Measurements from ENCODE around the gene TMC1. TPM values are rescaled to one million over a fixed set of nuclear protein-coding genes. Genes with fewer than 3 reads are reported as not detected.
"Not testable (repeated sequence)": the region's sequence is repeated elsewhere in the genome, so short reads cannot be mapped to it uniquely, and the experiment has no call there.

TMC1 gene
- 0.25 and 0.26 TPM in 2 replicates for total RNA-seq

- DNase-seq (ENCODE audit: low read depth in 2 of 2) = not testable (repeated sequence)
These were observed at the start of gene TMC1 for GRCh38 chr9:72521416-72521815. Gene TMC1 (plus strand): TSS chr9:72521608. CDS start chr9:72648649, 127,041 bp downstream.

- peak in 1 of 2 donors; percentile 74 for DNase-seq (ENCODE audit: low read depth in 2 of 2)
These were observed 47.7 kb upstream of the TMC1 start for GRCh38 chr9:72473474-72474261.

- no peak for DNase-seq (ENCODE audit: low read depth in 2 of 2)
These were observed 46.7 kb upstream of the TMC1 start for GRCh38 chr9:72474676-72475075.

GRCh38 chr9:72476100-72476499 is 45.3 kb upstream of the TMC1 start:
- no peak for DNase-seq (ENCODE audit: low read depth in 2 of 2)

GRCh38 chr9:72476617-72477437 is 44.6 kb upstream of the TMC1 start:
- peak in 1 of 2 donors; percentile 75 for DNase-seq (ENCODE audit: low read depth in 2 of 2)

GRCh38 chr9:72477930-72478518 is 43.4 kb upstream of the TMC1 start:
- peak in 1 of 2 donors; percentile 89 for DNase-seq (ENCODE audit: low read depth in 2 of 2)

GRCh38 chr9:72478966-72479365 is 42.4 kb upstream of the TMC1 start:
- peak; percentile 50 to 90 for DNase-seq (ENCODE audit: low read depth in 2 of 2)

GRCh38 chr9:72480261-72480660 is 41.1 kb upstream of the TMC1 start:
- not testable (repeated sequence) for DNase-seq (ENCODE audit: low read depth in 2 of 2)

- DNase-seq (ENCODE audit: low read depth in 2 of 2) = peak; percentile 33 to 56
These were observed 40.5 kb upstream of the TMC1 start for GRCh38 chr9:72480921-72481320.

- no peak for DNase-seq (ENCODE audit: low read depth in 2 of 2)
These were observed 35.4 kb upstream of the TMC1 start for GRCh38 chr9:72485821-72486593.

- DNase-seq (ENCODE audit: low read depth in 2 of 2) = no peak
These were observed 34.8 kb upstream of the TMC1 start for GRCh38 chr9:72486594-72486955.

- not testable (repeated sequence) for DNase-seq (ENCODE audit: low read depth in 2 of 2)
These were observed 33.7 kb upstream of the TMC1 start for GRCh38 chr9:72487665-72488064.

GRCh38 chr9:72489986-72490385 is 31.4 kb upstream of the TMC1 start:
- DNase-seq (ENCODE audit: low read depth in 2 of 2) = no peak

GRCh38 chr9:72491242-72491641 is 30.2 kb upstream of the TMC1 start:
- DNase-seq (ENCODE audit: low read depth in 2 of 2) = no peak

GRCh38 chr9:72494051-72494450 is 27.4 kb upstream of the TMC1 start:
- no peak for DNase-seq (ENCODE audit: low read depth in 2 of 2)

- no peak for DNase-seq (ENCODE audit: low read depth in 2 of 2)
These were observed 23.9 kb upstream of the TMC1 start for GRCh38 chr9:72497447-72498046.

GRCh38 chr9:72506615-72507014 is 14.8 kb upstream of the TMC1 start:
- DNase-seq (ENCODE audit: low read depth in 2 of 2) = no peak

- DNase-seq (ENCODE audit: low read depth in 2 of 2) = no peak
These were observed 12.4 kb upstream of the TMC1 start for GRCh38 chr9:72509053-72509452.

- peak in 1 of 2 donors; percentile 14 for DNase-seq (ENCODE audit: low read depth in 2 of 2)
These were observed 11.8 kb upstream of the TMC1 start for GRCh38 chr9:72509635-72510034.

- DNase-seq (ENCODE audit: low read depth in 2 of 2) = not testable (repeated sequence)
These were observed 397 bp upstream of the TMC1 start for GRCh38 chr9:72521011-72521410.

Data from dermis microvascular lymphatic vessel endothelial cell (primary cell).